Right renal pelvis (tissue), 4 donors: Measurements from ENCODE around the gene CACNA1B. TPM values are rescaled to one million over a fixed set of nuclear protein-coding genes. Genes with fewer than 3 reads are reported as not detected.

ENCODE experiments used
- DNase-seq, 4 donors: peaks; one replicate each; pipeline ENCODE4 v3.0.0-alpha.2; 2013; ENCODE audit warnings: low read depth in 4 of 4, low spot score in 3 of 4, missing footprints in 1 of 4
- polyA plus RNA-seq, 4 donors: library from polyadenylated mRNA; unstranded; fragments of 120-200 nt; gene quantifications; one replicate each; pipeline ENCODE4 v1.2.1, GENCODE V29; 2013; ENCODE audit not compliant: insufficient read length in 4 of 4

Gene CACNA1B
- polyA plus RNA-seq, 4 donors, result 0.12 to 0.39 (median 0.24) TPM

DNA sequence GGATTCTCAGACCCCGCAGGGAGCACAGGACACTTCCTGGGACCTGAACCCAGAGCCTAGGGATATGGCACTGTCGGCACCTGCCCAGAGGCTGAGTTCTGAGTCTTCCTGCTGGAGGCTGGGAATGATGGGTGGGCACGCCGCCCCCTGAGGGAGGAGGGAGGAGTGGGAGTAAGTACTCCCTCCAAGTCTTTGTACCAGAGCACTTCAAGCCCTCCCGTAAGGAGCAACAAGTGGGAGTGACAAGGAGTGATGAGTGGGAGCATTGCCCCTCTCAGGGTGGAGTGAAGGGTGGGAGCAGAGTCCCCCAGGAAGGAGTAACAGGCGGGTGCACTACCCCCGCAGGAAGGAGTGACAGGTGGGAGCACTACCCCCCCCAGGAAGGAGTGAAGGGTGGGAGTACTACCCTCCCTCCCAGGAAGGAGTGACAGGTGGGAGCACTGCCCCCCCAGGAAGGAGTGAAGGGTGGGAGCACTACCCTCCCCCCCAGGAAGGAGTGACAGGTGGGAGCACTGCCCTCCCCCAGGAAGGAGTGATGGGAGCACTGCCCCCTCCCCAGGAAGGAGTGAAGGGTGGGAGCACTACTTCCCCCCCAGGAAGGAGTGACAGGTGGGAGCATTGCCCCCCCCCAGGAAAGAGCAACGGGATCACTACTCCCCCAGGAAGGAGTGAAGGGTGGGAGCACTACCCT lies 100.1 kb downstream of the CACNA1B start:
- DNase-seq, result no peak

DNA sequence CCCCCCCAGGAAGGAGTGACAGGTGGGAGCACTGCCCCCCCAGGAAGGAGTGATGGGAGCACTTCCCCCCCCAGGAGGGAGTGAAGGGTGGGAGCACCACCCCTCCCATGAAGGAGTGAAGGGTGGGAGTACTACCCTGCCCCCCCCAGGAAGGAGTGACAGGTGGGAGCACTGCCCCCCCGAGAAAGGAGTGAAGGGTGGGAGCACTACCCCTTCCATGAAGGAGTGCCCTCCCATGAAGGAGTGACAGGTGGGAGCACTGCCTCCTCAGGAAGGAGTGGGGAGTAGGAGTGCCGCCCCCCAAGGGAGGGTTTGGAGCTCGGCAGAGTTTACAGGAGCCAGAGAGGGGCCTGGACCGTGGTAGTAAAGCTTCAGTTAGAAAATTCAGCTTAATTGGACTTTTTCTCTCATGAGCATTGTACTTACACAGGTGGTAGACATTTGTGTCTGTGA lies 100.7 kb downstream of the CACNA1B start:
- DNase-seq, result no peak

DNA sequence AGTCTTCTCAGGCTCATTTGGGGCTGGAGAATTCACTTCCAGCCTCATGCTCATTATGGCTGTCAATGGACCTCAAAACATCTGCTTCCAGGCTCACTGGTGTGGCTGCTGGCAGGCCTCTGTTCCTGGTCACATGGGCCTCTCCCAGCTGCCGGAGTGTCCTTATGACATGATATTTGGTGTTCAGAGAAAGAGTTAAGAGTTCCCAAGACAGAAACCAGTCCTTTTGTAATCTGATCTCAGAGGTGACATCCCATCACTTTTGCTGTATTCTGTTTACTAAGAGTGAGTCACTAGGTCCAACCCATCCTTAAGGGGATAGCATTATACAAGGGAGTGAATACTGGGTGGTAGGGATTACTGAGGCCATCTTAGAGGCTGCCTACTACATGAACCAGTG lies 104.6 kb downstream of the CACNA1B start:
- DNase-seq, result no peak

DNA sequence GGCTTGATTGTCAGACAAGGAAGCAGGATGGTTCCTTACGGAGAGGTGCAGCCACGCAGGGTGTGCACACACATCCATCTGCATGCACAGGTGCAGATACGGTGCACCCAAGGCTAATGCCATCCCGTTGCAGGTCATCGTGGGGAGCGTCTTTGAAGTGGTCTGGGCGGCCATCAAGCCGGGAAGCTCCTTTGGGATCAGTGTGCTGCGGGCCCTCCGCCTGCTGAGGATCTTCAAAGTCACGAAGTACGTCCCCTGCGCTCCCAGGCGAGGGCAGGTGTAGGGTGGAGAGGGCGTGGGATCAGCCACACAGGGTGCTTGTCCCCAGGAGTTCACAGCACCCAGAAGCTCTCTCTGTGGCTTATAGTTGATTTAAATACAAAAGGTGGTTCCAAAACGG lies 106.4 kb downstream of the CACNA1B start:
- no peak for DNase-seq

DNA sequence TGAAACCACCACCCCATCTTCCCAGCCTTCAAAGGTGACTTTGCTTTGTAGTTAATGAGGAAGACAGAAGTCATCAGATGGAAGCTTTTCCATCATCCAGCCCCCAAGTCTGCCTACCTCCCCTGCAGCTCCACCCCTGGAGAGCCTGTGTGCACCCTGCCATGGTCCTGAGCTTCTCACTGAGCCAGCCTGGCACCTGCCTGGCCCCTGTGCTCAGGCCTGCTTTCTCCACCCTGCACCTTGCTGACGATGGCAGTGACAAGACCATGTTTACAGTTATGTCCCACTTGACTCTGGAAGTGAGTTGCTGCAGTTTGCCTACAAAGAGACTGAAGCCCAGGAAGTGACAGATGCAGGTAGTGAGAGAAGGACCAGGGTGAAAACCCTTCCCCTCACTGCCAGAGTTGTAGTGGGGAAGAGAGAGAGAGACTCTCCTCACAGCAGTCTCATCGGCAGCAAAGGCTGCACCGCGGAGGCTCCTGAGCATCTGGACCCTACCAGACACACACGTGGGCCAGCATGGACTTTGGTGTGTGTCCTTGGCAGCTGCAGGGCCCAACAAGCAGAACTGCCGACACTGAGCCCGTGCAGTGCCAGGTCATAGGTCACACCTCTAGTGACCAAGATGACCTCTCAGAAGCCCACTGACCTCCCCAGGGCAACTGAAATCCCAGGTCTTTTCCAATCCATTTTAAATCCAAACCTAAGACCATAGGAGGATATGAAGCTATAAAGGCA lies 107.1 kb downstream of the CACNA1B start:
- no peak for DNase-seq

DNA sequence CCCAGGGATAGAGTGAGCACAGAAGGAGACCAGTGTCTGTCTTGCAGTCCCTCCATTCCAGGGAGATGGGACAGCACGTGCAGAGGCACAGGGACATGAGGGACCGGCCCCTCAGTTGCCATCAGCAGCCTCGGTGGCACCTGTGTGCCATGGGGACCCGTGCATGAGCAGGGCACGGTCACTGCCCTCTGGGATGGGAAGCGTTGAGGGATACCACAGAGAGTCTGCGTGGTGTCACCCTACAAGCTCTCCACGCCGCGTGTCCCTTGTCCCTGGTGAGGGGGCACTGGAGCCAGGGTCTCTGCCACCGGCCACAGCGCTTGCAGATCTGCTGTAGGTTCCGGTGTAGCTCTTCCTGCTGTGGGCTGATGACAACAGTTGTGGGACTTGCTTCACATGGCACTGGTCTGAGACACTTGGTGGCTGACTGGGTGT lies 108.1 kb downstream of the CACNA1B start:
- DNase-seq, result no peak

DNA sequence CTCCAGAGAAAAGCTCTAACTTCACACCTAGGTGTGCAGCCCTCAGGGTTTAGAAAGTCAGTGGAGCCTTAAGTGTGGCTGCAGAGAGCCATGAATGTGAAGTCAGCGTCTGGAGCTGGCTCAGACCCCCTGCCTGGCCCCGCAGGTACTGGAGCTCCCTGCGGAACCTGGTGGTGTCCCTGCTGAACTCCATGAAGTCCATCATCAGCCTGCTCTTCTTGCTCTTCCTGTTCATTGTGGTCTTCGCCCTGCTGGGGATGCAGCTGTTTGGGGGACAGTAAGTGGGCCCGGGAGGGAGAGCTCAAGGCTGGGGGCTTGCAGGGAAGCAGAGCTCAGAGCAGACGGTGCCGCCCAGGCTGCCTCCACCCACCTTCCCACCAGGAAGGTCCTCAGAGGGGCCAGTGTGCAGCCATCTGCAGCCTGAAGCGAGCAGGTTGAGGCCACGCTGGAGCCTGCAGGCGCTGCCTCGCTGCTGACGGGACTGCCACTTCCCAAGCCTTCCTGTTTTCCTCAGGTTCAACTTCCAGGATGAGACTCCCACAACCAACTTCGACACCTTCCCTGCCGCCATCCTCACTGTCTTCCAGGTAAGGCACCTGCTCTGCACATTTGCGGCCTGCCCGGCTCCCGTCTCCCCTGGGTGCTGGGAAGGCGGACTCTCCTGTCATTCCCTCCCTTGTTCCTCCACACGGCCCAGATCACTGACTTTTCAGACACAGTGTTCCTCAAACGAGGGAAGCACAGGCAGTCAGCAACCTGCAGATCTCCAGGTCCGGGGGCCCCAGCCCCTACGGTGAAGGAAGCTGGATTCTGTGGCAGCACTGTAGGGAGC lies 108.9 kb downstream of the CACNA1B start:
- DNase-seq, result no peak

DNA sequence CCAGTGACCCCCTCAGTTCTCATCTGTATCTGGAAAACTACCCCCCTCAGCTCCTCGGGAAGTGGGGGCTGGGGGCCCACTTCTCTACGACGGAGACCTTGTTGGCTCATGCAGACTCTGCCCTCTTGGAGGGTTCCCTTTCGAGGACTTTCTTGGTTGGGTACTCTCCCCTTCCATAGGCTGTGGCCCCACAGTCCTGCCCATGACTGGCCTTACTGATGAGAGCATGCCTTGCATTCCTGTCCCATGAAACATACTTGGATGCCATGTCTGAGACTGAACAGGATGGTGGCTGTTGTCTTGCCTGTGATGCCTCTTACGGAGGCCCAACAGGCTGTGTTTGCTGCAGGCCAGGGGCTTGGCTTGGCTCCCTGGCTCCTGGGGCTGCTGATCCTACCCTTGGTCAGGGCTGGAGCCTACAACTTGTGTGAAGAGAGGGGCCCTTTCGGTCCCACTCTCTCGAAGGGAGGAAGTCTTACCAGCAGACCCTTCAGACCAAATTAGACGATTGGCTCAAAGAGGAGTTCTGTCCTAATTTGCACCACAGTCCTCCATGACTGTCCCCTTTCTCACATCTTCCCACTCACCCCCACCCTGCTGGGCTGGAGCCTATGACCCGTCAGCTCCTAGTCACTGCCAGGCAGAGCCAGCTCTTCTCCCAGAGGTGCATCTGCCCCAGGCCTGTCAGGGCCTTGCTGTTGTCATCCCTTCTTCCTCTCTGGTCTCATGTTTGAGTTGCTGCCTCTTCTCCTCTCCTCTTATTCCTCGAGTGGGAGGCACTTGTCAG lies 109.9 kb downstream of the CACNA1B start:
- no peak for DNase-seq

DNA sequence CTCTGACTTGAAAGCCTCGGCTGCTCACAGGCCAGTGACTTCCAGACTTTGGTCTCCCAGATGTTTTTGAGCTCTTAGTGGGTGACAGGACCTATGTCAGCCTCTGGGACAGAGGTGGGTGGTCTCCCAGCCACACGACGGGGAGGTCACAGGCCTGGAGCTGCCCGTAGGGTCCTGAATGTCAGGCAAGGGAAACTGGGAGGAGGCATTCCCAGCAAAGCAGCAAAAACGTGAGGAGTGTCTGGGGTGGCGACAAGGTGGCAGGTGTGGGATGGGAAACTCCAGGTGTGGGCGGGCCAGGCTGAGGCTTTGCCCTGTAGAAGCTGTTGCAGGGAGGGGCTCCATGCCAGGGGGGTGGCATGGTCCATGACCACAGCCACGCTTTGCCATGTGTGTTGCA lies 110.5 kb downstream of the CACNA1B start:
- no peak for DNase-seq

DNA sequence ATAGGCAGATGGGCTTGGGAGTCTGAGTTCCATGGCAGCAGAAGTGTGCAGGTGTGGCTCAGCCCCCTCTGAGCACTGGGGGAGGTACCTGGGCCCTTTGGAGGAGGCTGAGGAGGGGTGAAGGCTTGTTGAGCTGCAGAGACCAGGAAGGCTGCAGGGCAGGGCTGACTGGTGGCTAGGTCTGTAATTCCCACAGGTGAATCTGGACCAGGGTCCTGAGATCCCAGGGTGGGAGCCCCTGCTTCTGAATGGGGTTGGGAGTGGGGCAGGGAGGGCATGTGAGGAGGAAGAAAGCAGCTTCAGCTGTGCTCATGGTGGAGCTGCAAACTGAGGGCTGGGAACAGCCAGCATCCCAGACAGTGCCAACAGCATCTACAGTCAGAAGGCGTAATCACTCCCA lies 111.1 kb downstream of the CACNA1B start:
- no peak for DNase-seq

DNA sequence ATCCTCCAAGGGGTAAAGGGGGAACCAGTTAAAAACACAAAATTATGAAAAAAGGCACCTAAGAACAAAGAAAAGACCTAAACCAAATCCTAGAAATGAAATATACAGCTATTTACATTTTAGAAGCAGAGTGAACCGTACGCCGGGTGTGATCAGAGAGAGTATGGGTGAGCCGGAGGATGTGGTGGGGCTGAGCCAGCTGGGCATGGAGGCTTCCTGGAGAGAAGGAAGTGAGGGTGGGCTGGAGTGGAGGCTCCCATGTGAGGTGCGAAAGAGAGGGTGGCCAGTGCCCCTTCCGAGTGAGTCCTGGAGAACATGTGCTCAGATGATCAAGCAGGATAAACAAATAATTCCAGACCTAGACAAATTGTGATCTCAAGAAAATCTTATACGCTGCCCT lies 111.6 kb downstream of the CACNA1B start:
- no peak for DNase-seq

DNA sequence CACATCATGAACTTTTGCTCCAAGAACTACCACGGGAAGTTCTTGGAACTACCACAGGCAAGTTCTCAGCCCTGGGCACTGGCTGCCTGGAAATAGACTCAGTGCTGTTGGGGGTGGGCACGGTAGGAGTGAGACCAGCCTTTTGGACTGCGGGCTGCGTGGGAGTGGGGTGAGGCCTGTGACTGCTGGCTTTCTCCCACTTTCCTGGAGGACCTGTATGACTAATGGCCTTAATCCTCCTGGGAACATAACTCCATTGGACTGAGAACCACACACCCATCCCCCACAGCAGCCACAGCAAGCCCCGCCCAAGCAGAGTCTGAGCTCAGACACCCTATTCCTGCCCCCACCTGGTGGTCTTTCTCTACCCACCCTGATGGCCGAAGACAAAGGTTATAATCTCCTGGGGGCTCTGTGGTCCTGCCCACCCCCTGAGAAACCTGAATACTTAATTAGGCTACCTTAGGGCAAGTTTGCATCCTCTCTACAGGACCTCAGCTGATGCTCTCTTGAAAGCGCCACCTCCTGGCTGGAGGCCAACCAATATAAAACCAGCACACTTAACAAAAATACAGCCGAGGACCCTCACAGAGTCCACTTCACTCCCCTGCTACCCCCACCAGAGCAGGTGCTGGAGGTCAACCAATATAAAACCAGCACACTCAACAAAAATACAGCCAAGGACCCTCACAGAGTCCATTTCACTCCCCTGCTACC lies 112.6 kb downstream of the CACNA1B start:
- no peak for DNase-seq

DNA sequence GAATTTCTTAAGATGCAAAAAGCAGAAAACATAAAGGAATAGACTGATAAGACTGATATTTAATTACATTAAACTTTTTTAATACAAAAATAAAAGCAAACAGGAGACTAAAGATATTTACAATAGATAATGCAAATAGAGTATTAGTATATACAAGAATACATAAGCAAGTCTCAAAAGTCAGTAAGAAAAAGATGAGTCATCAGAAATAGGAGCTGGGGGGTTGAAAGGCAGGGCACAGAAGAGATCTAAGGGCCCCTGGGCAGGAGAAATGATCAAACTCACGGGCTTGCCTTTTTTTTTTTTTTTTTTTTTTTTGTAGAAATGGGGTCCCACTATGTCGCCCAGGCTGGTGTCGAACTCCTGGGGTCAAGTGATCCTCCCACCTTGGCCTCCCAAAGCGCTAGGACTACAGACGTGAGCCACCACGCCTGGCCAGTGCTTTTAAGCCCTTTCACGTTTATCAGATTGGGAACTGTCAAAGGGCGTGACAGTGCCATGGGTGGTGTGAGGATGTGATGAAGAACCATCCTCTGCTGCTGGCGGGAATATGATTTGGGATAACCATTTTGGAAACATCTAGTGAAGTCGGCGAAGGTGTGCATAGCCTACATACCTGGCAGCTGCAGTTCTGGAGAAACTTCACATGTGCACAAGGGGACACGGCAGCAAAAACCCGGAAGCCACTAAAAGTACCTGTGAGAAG lies 126.1 kb downstream of the CACNA1B start:
- no peak for DNase-seq

DNA sequence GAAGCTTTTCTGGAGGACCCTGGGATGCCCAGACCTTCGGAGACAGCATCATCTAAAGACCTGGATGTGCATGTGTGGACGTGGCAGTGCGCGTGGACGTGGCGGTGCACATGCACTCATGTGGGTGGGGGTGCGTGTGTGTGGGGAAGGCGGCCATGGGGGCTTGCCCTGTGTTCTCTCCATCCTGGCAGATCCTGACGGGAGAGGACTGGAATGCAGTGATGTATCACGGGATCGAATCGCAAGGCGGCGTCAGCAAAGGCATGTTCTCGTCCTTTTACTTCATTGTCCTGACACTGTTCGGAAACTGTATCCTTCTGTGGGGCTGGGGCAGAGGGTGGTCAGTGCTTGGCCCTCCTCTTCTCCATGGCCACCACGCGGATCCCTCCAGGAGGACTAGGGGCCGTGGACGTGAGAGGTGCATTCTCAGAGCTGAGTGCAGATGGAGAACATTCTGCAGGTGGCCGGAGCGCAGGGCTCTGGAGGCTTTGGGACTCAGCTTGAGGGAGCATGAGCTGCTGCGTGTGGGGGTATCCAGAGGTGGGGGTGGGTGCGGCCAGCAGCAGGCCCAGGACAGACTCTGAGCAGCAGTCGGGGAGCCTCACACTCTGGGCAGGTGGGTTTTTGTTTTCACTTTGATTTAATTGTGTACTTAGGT lies 129.1 kb downstream of the CACNA1B start:
- DNase-seq, result no peak

DNA sequence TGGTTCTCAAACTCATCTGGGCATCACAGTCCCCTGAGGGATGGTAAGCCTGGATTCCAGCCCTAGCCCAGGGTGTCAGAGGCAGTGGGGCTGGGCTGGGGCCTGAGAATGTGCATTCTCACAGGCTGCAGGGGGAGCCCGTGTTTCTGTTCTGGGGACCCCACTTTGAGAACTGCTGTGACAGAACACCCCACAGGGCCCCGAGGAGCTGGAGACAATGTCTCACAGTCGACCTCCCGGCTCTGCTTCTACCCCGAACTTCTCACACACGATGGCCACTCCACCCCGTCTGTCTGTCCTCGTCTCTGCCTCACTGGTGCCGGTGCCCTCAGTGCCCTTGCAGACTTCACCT lies 130.0 kb downstream of the CACNA1B start:
- no peak for DNase-seq

DNA sequence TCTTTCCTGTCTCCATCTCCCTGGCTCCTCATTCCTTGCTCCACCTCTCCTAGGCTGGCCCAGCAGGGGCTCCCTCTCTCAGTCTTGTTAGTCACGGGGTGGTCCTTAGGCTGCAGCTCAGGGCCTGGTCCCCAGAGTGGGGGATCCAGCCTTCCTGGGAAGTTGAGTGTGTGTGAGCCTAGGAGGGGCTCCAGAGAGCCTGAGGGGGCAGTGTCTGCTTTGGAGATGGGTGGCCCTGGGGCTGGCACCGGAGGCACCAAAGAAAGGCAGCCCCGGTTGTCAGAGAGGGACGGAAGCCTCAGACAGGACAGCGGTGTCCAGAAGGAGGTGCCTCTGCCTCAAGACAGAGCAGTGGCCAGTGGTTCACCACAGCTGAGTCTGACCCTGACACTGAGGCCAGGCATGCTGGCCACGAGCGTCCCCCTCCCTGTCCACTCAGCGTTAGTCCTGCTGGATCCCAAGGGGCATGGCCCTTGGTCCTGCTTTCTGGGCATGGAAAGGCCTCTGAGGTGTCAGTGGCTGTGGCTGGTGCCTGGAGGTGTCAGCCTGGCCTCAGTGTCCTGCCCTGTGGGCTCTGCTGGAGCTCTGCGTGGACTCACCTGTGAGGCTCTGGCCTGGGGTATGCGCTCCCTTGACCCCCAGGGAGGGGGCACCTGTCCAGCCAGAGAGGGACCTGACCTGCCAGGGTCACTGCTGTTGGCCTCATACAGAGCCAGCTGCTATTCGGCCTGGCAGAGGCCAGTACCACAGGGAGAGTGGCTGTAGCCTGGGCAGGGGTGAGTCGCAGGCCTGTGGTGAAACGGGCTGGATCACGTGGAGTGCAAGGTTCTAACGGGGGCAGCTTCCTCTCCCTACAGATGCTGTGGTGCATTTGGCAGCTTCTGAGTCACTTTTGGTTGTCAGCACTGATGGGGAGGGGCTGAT lies 130.6 kb downstream of the CACNA1B start:
- DNase-seq, result no peak

DNA sequence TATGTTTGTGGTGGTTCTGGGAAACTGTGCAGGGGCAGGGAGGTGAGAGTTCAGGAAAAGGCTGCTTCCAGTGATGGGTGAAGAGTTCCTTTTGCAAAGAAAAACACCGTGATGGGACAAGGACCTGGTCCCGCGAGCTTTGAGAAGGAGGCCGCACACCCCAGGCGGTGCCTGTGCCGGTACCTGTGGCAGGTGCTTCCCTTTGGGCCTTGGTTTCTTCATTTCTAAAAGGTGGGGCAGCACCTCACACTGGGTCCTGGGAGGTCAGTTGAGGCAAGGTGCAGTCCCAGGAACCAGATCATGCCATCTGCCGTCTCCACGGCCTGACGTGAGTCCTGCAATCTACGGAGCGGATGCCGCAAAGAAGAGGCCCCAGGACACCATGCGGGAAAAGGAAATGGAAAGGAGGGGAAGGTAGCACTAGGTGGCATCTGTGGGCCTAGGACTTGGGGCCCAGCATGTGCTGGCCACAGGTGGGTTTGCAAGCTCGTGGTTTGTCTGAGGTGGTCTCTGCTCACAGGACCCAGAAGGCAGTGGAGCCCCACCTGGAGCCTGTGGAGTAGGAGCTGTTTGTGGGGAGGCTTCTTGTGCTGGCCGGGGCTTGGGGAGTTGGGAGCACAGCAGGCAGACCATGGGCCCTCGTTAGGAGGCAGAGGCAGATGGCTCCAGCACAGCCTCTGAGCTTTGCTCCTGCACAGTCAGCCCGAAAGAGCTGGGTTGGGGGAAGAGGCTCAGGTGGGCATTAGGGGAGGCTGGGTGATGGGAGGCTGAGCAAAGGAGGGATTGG lies 131.6 kb downstream of the CACNA1B start:
- DNase-seq, result no peak
